VCaP (cell line): Measurements from ENCODE around the gene TSHZ1.

Experiments used
- H3K27ac ChIP-seq: fragments of 450-650 bp; 2 replicates; pipeline ENCODE4 v1.5.1; 2017
- TF ChIP-seq, protein P1 (sequence below): fragments of 450-650 bp; conservative IDR thresholded peaks from 2 replicates; pipeline ENCODE4 v1.5.1; 2017; ENCODE audit warnings: mild to moderate bottlenecking, moderate library complexity

TSHZ1 gene

DNA sequence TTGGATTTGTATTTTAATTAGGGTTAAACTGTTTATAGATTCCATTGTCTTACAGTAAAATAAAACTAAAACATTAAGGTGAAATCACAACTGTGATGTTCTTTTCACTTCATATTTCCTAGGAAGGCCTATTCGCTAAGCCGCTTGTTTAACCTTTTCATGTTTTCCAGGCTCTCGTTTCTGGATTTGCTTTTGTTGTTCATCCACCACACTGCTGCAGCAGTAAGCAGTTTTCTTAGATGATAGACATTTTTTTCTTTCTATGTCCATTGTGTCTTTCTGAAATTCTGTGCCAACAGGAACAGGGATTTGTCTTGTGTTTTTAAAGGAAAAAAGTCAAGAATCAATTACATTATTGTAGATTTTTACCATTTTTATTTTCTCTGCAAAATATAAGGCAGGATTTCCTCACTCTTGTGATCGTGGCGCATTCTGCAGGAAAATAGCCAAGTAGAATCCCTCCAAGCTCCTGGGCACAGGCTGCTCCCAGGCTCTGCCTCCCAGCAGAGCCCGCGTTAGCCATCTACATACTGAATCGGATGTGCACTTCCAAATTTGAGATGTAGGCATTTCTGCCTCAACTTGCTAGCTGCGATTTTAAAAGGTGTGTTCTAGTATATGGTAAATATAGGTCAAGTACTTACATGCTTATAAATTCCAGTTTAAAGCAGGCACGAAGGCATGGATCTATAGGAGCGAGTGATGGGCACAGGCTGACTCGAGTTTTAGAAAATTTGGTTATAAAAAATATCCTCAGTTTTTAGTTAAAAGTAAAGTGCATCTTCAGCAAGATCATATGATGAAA is 10.2 kb downstream of the TSHZ1 start:
- H3K27ac ChIP-seq, result no peak overlapping the region
- TF ChIP-seq, protein P1, sequence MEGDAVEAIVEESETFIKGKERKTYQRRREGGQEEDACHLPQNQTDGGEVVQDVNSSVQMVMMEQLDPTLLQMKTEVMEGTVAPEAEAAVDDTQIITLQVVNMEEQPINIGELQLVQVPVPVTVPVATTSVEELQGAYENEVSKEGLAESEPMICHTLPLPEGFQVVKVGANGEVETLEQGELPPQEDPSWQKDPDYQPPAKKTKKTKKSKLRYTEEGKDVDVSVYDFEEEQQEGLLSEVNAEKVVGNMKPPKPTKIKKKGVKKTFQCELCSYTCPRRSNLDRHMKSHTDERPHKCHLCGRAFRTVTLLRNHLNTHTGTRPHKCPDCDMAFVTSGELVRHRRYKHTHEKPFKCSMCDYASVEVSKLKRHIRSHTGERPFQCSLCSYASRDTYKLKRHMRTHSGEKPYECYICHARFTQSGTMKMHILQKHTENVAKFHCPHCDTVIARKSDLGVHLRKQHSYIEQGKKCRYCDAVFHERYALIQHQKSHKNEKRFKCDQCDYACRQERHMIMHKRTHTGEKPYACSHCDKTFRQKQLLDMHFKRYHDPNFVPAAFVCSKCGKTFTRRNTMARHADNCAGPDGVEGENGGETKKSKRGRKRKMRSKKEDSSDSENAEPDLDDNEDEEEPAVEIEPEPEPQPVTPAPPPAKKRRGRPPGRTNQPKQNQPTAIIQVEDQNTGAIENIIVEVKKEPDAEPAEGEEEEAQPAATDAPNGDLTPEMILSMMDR, result no peak

DNA sequence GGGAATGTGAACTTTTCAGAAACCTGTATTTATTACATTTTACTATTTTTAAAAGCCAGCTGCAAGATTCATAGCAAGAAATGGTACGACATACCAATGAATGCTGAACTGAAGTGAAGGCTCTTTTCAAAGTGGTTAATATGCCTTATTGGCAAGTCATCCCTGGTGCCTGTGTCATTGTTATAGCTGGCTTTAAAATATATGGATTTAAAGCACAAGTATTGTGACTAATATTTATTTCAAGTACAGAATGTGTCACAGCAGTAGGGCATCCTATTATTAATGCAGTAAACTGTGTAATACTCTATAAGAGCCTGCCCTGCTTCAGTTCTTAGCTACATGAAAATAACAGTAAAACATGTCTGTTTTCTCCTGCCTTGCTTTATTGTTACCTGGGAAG is 10.8 kb downstream of the TSHZ1 start:
- H3K27ac ChIP-seq, result no peak overlapping the region
- TF ChIP-seq, protein P1, result no peak

GRCh38 chr18:75221897-75222296 is 11.3 kb downstream of the TSHZ1 start:
- no peak overlapping the region for H3K27ac ChIP-seq
- TF ChIP-seq, protein P1, result no peak

DNA sequence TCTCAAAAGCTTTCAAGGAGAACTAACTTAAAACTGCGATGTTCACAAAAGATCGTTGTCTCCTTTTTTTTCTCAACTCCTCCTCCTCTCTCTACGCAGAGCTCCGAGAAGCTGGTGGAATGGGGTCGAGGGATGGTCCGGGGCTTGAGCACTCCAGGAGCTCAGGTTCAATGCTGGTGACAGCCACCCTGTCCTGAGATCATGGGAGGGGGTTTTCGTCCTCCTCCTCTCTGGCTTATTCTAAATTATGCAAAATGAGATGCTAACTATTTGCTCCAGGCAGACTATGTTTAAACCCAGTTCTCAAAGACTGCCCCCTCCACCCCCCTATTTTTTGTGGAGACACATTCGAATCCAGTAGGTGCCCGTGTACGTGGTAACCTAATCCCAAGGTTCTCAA is 11.8 kb downstream of the TSHZ1 start:
- H3K27ac ChIP-seq, result no peak overlapping the region
- TF ChIP-seq, protein P1, result no peak

DNA sequence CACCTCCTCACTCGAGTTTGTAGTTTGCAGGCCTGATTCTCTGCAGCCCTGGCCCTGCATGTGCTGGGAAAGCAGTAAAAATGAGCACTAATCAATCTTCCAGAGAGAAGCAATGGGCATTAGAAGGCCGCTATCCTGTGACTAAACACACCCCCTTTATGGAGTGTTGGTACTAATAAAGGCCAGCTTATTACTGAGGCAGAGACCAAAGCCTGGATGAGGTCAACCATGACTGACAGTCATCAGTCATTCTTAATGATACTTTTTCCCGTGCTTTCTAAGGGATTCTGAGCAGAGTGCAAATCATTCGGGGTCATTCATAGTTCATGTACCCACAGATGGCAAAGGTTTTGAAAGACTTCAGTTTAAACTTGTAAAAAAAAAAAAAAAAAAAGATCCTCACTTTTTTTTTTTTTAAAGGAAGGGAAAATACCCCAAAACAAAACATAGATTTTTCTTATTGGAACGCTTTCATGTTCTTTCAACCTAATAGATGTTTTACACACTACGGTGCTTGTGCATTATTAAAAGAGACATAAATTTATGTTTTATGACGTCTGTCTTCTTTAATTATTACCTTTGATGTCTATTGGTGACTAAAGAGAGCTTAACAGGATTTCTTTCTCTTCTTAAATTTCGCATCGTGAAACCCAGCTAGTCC is 13.2 kb downstream of the TSHZ1 start:
- TF ChIP-seq, protein P1, result no peak
- no peak overlapping the region for H3K27ac ChIP-seq

DNA sequence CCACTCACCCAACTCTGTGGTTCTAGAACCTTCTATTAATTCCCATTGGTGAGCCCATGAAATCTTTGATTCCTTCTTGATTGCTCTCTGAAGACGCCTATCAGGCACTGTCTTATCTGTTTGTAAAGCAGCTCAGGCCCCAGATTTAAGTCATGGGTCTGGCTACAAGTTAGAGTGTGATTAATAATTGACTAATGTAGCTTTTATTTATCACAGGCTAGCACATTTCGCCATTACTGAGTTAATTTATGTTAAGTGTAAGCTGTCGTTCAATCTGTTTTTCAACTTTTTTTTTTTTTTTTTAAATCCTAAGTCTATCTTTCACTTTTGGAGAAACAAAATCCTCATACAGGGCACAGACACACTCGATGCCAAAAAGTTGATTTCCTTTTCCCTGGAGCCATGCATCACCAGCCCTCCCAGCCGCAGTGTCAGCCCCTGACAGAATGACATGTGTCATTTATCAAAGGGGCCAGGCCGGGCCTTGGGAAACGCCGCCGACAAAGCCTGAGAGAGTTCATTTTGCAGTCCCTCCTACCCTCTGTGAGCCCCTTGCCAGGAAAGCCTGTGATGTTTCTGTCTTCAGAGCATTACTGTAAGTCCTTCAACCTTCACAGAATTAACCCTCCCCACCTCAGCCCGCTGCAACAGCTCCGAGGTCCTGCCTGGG is 15.8 kb downstream of the TSHZ1 start:
- TF ChIP-seq, protein P1, result no peak
- no peak overlapping the region for H3K27ac ChIP-seq

GRCh38 chr18:75226956-75227316 is 16.3 kb downstream of the TSHZ1 start:
- no peak overlapping the region for H3K27ac ChIP-seq
- TF ChIP-seq, protein P1, result no peak
